Measurements from ENCODE around the gene GABRG3. TPM values are rescaled to one million over a fixed set of nuclear protein-coding genes. Genes with fewer than 3 reads are reported as not detected.

The GABRG3 gene
- total and polyA plus RNA-seq, 4 donors, result 0.02 to 0.19 TPM; not detected in 2

- TF ChIP-seq NR2F2 (IDR thresholded peaks at IDR 0.05) (no peak), EGR1 (IDR thresholded peaks at IDR 0.05; ENCODE audit: low read depth in 2 of 2) (no peak), CTCF (IDR thresholded peaks at IDR 0.05; ENCODE audit: low read depth, low read length, missing input control) (no peak), REST (IDR thresholded peaks at IDR 0.05) (no peak)
- Histone ChIP-seq H3K9ac (ENCODE audit: low read depth in 1 of 2, low read length in 2 of 2) (no peak overlapping the region), H3K36me3 (ENCODE audit: control insufficient read depth in 4 of 4, insufficient read depth in 3 of 4, low read depth in 1 of 4, low read length in 3 of 4) (no peaks in the 10 kb centered on the region), H3K27ac (ENCODE audit: low read depth in 1 of 2, low read length in 2 of 2) (no peak overlapping the region), H3K4me3 (ENCODE audit: low read depth in 1 of 3, low read length in 3 of 3) (no peak overlapping the region), H3K9me3 (ENCODE audit: control insufficient read depth in 4 of 4, low read length in 3 of 4) (peaks cover 0 to 2% (median 0%) of the 10 kb centered on the region in 4 donors), H3K27me3 (ENCODE audit: control insufficient read depth in 4 of 4, insufficient read depth in 4 of 4, low read length in 3 of 4) (peaks cover 0 to 17% (median 3%) of the 10 kb centered on the region in 4 donors), H3K4me1 (ENCODE audit: control insufficient read depth in 4 of 4, insufficient read depth in 4 of 4, low read length in 3 of 4) (peaks cover 0 to 7% (median 3%) of the 10 kb centered on the region in 4 donors)
- 63% methylated on average over 2 of the region's 2 CpGs for WGBS
- DNase-seq (ENCODE audit: low spot score), result no peak
These were observed 2.2 kb upstream of the GABRG3 start for GRCh38 chr15:26968806-26969205.

GRCh38 chr15:26971271-26972018 is 464 bp downstream of the GABRG3 start:
- H3K4me3 ChIP-seq (ENCODE audit: low read depth in 1 of 3, low read length in 3 of 3), result peak overlapping the region in 1 of 3 donors; percentile 20
- peaks cover 0 to 2% (median 0%) of the 10 kb centered on the region in 4 donors for H3K9me3 ChIP-seq (ENCODE audit: control insufficient read depth in 4 of 4, low read length in 3 of 4)
- H3K36me3 ChIP-seq (ENCODE audit: control insufficient read depth in 4 of 4, insufficient read depth in 3 of 4, low read depth in 1 of 4, low read length in 3 of 4), result no peaks in the 10 kb centered on the region
- no peak overlapping the region for H3K27ac ChIP-seq (ENCODE audit: low read depth in 1 of 2, low read length in 2 of 2)
- 7% methylated on average over 72 of the region's 72 CpGs for WGBS
- no peak overlapping the region for H3K9ac ChIP-seq (ENCODE audit: low read depth in 1 of 2, low read length in 2 of 2)
- peaks cover 0 to 7% (median 3%) of the 10 kb centered on the region in 4 donors for H3K4me1 ChIP-seq (ENCODE audit: control insufficient read depth in 4 of 4, insufficient read depth in 4 of 4, low read length in 3 of 4)
- DNase-seq (ENCODE audit: low spot score), result no peak
- peaks cover 0 to 17% (median 3%) of the 10 kb centered on the region in 4 donors for H3K27me3 ChIP-seq (ENCODE audit: control insufficient read depth in 4 of 4, insufficient read depth in 4 of 4, low read length in 3 of 4)
- no peak for TF ChIP-seq RAD21 (IDR thresholded peaks at IDR 0.05)
- no peak for TF ChIP-seq YY1 (IDR thresholded peaks at IDR 0.05)
- no peak for TF ChIP-seq HNF4G (IDR thresholded peaks at IDR 0.05)
- TF ChIP-seq CTCF (IDR thresholded peaks at IDR 0.05; ENCODE audit: low read depth, low read length, missing input control), result no peak
- no peak for TF ChIP-seq EGR1 (IDR thresholded peaks at IDR 0.05; ENCODE audit: low read depth in 2 of 2)
- TF ChIP-seq TAF1 (conservative IDR thresholded peaks at IDR 0.05), result no peak
- TF ChIP-seq HNF4A (conservative IDR thresholded peaks at IDR 0.05), result no peak
- no peak for TF ChIP-seq GABPA (IDR thresholded peaks at IDR 0.05 in 1 of 2, conservative IDR thresholded peaks at IDR 0.05 in 1 of 2)
- no peak for TF ChIP-seq RXRA (IDR thresholded peaks at IDR 0.05)
- no peak for TF ChIP-seq ZBTB33 (IDR thresholded peaks at IDR 0.05)
- TF ChIP-seq REST (IDR thresholded peaks at IDR 0.05), result no peak
- no peak for TF ChIP-seq MAX (IDR thresholded peaks at IDR 0.05)
- TF ChIP-seq JUND (IDR thresholded peaks at IDR 0.05), result no peak
- TF ChIP-seq FOXA1 (IDR thresholded peaks at IDR 0.05), result no peak
- TF ChIP-seq NR2F2 (IDR thresholded peaks at IDR 0.05), result no peak
- TF ChIP-seq FOXA2 (IDR thresholded peaks at IDR 0.05), result no peak
- no peak for TF ChIP-seq SP1 (IDR thresholded peaks at IDR 0.05)

All from liver (tissue), 9 donors.